SH-SY5Y (cell line): ENCODE measurements around the gene LMF1.

ENCODE experiments used
- GATA2 ChIP-seq: IDR thresholded peaks from 2 replicates; pipeline ENCODE4 v1.6.1; 2011; ENCODE audit warnings: mild to moderate bottlenecking, low read depth, low read length
- GATA3 ChIP-seq: IDR thresholded peaks from 2 replicates; pipeline ENCODE4 v1.6.1; 2011; ENCODE audit warnings: low read depth, mild to moderate bottlenecking, low read length, moderate library complexity

- TF ChIP-seq GATA2 (no peak), GATA3 (no peak)
These were observed 46.7 kb downstream of the LMF1 start for GRCh38 chr16:924063-924462.
